GM12865 (cell line): ENCODE data around the gene FBXO30.

Experiments
- DNase-seq: peaks from one replicate; pipeline ENCODE4 v3.0.0; 2010; ENCODE audit warnings: low read depth
- H3K4me3 ChIP-seq: 2 replicates; pipeline ENCODE4 v1.5.1; 2011; ENCODE audit warnings: mild to moderate bottlenecking, low read depth, low read length, control low read depth
- CTCF ChIP-seq: IDR thresholded peaks from 2 replicates; pipeline ENCODE4 v1.5.1; 2011; ENCODE audit warnings: low read length, control low read depth, low read depth, inconsistent platforms; ENCODE audit not compliant: insufficient read depth; ENCODE audit errors: missing control alignments

FBXO30 gene

GRCh38 chr6:145811741-145812140 lies 2.9 kb downstream of the FBXO30 start:
- TF ChIP-seq CTCF: no peak
- H3K4me3 ChIP-seq: no peak overlapping the region; the same call in 1 of the 2 replicates
- no peak for DNase-seq

- TF ChIP-seq CTCF: no peak
- no peak for DNase-seq
- no peak overlapping the region for H3K4me3 ChIP-seq
These were observed 4.8 kb downstream of the FBXO30 start for GRCh38 chr6:145809785-145810184.

- no peak overlapping the region; the same call in 1 of the 2 replicates for H3K4me3 ChIP-seq
These were observed 5.4 kb downstream of the FBXO30 start for GRCh38 chr6:145809211-145809610.

GRCh38 chr6:145808239-145808638 lies 6.4 kb downstream of the FBXO30 start:
- DNase-seq: no peak
- TF ChIP-seq CTCF: no peak
- no peak overlapping the region for H3K4me3 ChIP-seq

More at GRCh38 chr6:145809211-145809610, 5.4 kb downstream of the FBXO30 start:
- DNase-seq: peak; percentile 73
- TF ChIP-seq CTCF: no peak

- no peak for DNase-seq
- H3K4me3 ChIP-seq: no peak overlapping the region
- TF ChIP-seq CTCF: no peak
These were observed 12.5 kb downstream of the FBXO30 start for GRCh38 chr6:145802141-145802540.

GRCh38 chr6:145801021-145801420 lies 13.6 kb downstream of the FBXO30 start:
- no peak for DNase-seq
- TF ChIP-seq CTCF: no peak
- H3K4me3 ChIP-seq: no peak overlapping the region

DNA sequence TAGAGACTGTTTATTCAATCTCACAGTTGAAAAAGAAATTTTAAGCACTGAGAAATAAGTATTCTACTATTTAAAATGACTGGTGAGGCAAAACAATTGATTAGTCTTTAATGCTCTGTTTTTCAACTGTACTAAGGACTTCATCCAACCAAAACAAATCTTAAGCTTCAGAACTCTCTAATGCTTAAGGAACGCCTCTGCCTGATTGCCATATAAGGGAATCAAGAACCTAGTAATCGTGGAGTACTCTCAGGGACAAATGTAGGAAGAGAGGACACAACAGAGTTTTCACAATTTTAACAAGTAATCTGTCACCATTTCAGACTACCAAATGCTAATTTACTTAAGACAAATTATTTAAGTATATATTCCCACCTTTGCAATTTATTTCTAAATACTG lies 16.1 kb downstream of the FBXO30 start:
- no peak overlapping the region for H3K4me3 ChIP-seq
- TF ChIP-seq CTCF: no peak
- DNase-seq: no peak
